Measurements from ENCODE around the gene ASB16. TPM values are rescaled to one million over a fixed set of nuclear protein-coding genes. Genes with fewer than 3 reads are reported as not detected.

ASB16 gene
- total RNA-seq, 1 experiment from 2014 or later = not detected

DNA sequence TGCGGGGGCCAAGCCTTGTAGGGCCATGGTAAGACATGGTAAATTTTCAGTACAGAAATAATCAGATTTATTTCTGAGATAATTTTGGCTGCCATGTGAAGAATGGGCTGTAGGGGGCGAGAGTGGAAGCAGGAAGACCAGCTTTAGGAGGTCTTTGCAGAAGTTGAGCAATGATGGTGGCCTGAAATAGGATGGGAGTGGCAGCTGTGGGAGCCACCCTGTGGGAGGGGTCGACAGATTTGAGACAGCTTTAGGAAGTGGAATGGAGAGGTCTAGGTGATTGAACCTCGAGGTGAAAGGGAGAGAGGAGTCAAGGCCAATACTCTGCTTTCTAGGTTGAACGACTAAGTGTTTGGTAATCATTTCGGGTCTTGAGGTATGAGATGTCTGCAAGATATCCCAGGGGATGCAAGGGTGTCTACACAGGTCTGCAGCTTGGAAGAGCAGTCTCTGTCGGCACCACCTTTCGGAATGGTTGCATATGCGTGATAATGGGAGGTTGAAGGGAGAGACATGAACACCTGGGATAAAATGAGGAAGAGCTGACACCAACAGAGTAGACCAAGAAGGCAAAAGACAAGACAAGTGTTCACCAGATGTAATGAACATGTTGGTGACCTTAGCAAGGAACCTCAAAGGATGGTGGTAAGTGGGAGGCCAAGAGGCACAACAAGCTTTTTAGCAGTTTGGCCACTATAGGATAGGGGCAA lies 33.4 kb downstream of the ASB16 start:
- H3K36me3 Mint-ChIP-seq (ENCODE audit: insufficient read depth, unreplicated experiment) = peaks cover 40% of the 10 kb centered on the region

DNA sequence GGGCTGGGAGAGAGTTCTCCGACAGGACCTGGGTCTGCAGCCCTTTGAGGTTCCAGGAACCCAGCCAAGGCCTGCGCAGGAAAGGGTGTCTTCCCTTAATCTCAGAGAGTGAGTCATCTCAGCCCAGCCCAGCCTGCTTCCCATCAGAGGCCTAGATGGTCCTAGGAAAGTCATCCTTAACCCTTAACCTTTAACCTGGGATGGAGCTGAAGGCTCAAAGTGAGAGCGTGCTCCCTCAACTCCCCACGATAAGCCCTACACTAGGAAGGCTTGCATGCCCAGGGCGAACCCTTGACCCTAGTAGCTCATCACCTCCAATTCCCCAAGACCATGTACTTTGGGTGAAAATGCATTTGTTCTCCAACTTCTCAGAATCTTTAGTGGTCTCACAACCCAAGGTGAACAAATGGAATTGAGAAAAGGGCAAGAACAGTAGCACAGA lies 34.0 kb downstream of the ASB16 start:
- Mint-ChIP-seq H3K4me1 (ENCODE audit: insufficient read depth, unreplicated experiment) (peaks cover 50% of the 10 kb centered on the region), H3K27me3 (ENCODE audit: insufficient read depth, unreplicated experiment) (no peaks in the 10 kb centered on the region), H3K9me3 (ENCODE audit: unreplicated experiment) (no peaks in the 10 kb centered on the region), H3K27ac (ENCODE audit: low read depth, unreplicated experiment) (no peak overlapping the region), H3K4me3 (ENCODE audit: unreplicated experiment) (no peak overlapping the region), H3K36me3 (ENCODE audit: insufficient read depth, unreplicated experiment) (peaks cover 46% of the 10 kb centered on the region)
- POLR2A ChIA-PET = interaction anchor here (0.6 to 1.9 kb wide), 8 partner anchors 8 to 1417 kb away, joined by 3 to 9 read pairs (median 4); partner anchors contain the start of genes TMUB2 and UBTF
- no TSS peak for BruUV-seq (replicated peaks)
- TF ChIP-seq, protein P1, sequence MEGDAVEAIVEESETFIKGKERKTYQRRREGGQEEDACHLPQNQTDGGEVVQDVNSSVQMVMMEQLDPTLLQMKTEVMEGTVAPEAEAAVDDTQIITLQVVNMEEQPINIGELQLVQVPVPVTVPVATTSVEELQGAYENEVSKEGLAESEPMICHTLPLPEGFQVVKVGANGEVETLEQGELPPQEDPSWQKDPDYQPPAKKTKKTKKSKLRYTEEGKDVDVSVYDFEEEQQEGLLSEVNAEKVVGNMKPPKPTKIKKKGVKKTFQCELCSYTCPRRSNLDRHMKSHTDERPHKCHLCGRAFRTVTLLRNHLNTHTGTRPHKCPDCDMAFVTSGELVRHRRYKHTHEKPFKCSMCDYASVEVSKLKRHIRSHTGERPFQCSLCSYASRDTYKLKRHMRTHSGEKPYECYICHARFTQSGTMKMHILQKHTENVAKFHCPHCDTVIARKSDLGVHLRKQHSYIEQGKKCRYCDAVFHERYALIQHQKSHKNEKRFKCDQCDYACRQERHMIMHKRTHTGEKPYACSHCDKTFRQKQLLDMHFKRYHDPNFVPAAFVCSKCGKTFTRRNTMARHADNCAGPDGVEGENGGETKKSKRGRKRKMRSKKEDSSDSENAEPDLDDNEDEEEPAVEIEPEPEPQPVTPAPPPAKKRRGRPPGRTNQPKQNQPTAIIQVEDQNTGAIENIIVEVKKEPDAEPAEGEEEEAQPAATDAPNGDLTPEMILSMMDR (IDR thresholded peaks at IDR 0.05; ENCODE audit: unreplicated experiment) = no peak
- peak; percentile 83 for DNase-seq (ENCODE audit: unreplicated experiment)
- intact Hi-C loops (cut with micrococcal nuclease) = no loop called here
- CTCF ChIA-PET = interaction anchor here (0.6 to 1.8 kb wide), 5 partner anchors 9 to 105 kb away, joined by 3 to 22 read pairs (median 4); partner anchors contain the start of gene RUNDC3A

More for the DNA sequence above, 33.4 kb downstream of the ASB16 start:
- Mint-ChIP-seq H3K27ac (ENCODE audit: low read depth, unreplicated experiment) (peak overlapping the region; percentile 91), H3K4me3 (ENCODE audit: unreplicated experiment) (no peak overlapping the region), H3K27me3 (ENCODE audit: insufficient read depth, unreplicated experiment) (no peaks in the 10 kb centered on the region), H3K4me1 (ENCODE audit: insufficient read depth, unreplicated experiment) (peaks cover 50% of the 10 kb centered on the region), H3K9me3 (ENCODE audit: unreplicated experiment) (no peaks in the 10 kb centered on the region)
- peak; percentile 68 for DNase-seq (ENCODE audit: unreplicated experiment)
- BruUV-seq (replicated peaks) = no TSS peak
- CTCF ChIA-PET = interaction anchor here (0.6 to 1.8 kb wide), 8 partner anchors 10 to 472 kb away, joined by 3 to 22 read pairs (median 4); partner anchors contain the start of gene RUNDC3A
- intact Hi-C loops (cut with micrococcal nuclease) = no loop called here
- POLR2A ChIA-PET = interaction anchor here (0.6 to 1.9 kb wide), 9 partner anchors 8 to 1869 kb away, joined by 3 to 9 read pairs (median 4); partner anchors contain the start of genes TMUB2 and UBTF
- TF ChIP-seq, protein P1 (IDR thresholded peaks at IDR 0.05; ENCODE audit: unreplicated experiment) = peak; percentile 46

DNA sequence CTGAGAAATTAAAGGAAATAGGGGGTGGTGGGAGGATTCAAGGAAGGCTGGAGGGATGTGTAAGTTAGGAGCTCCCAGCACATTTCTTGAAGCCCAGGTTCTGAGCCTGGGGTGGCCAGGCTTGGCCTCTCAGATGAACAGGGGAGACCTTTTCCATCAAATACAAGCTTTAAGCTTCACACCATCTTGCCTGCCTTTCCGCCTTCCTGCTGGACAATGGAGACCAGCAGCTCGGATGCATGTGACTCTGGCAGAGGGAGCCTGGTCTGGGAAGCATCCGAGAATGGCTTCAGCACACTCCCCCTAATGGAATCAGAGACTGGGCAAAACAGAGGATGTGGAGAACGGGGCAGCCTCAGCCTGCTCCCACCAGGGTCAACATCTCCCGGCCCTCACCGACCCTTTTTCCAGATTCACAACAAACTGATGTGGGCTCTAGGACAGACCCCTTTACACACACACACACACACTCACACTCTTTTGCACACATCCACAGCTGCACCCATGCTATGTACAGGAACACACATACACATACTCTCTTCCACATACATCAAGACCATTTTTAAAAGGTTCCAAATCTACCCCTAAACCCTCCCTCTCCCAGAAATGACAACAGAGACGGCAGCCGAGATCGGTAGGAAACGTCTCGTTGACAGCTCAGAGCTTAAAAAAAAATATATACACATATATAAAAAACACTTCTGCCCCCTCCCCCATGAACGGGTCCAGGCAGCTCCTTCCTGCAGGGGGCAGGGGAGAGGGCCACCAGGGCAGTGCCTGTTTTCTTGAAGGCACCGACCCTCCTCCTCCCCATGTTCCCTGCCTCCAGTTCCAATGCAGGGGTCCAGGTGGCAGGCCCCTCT lies 35.7 kb downstream of the ASB16 start:
- no peaks in the 10 kb centered on the region for H3K9me3 Mint-ChIP-seq (ENCODE audit: unreplicated experiment)
- POLR2A ChIA-PET = interaction anchor here (0.6 kb wide), 1 partner anchor 83 kb away, joined by 3 read pairs; no protein-coding TSS in a partner anchor
- H3K36me3 Mint-ChIP-seq (ENCODE audit: insufficient read depth, unreplicated experiment) = peaks cover 56% of the 10 kb centered on the region
- intact Hi-C loops (cut with micrococcal nuclease) = no loop called here
- no TSS peak for BruUV-seq (replicated peaks)
- TF ChIP-seq, protein P1 (IDR thresholded peaks at IDR 0.05; ENCODE audit: unreplicated experiment) = no peak
- CTCF ChIA-PET = interaction anchor here (0.9 kb wide), 1 partner anchor 12 kb away, joined by 3 read pairs; no protein-coding TSS in a partner anchor
- no peak for DNase-seq (ENCODE audit: unreplicated experiment)
- no peaks in the 10 kb centered on the region for H3K27me3 Mint-ChIP-seq (ENCODE audit: insufficient read depth, unreplicated experiment)
- H3K4me3 Mint-ChIP-seq (ENCODE audit: unreplicated experiment) = no peak overlapping the region
- peak overlapping the region; percentile 11 for H3K27ac Mint-ChIP-seq (ENCODE audit: low read depth, unreplicated experiment)
- H3K4me1 Mint-ChIP-seq (ENCODE audit: insufficient read depth, unreplicated experiment) = peaks cover 45% of the 10 kb centered on the region

DNA sequence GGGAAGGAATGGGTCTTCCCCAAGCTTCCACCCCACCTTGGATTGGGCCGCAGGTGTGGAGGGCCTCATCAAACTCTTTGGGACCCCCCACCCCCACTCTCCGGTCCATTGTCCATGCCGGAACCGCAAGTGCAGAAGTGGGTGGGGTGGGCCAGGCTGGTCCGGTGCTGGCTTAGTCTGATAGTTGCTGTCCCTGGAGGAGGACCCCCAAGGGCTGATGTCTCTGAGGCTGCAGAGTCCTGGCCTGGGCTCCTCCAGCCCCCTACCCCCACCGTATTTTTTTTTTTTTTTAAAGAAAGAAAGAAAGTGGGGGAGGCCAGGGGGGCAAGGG lies 36.3 kb downstream of the ASB16 start:
- DNase-seq (ENCODE audit: unreplicated experiment) = no peak
- Mint-ChIP-seq H3K9me3 (ENCODE audit: unreplicated experiment) (no peaks in the 10 kb centered on the region), H3K4me1 (ENCODE audit: insufficient read depth, unreplicated experiment) (peaks cover 42% of the 10 kb centered on the region), H3K27ac (ENCODE audit: low read depth, unreplicated experiment) (no peak overlapping the region), H3K27me3 (ENCODE audit: insufficient read depth, unreplicated experiment) (no peaks in the 10 kb centered on the region), H3K36me3 (ENCODE audit: insufficient read depth, unreplicated experiment) (peaks cover 56% of the 10 kb centered on the region), H3K4me3 (ENCODE audit: unreplicated experiment) (no peak overlapping the region)
- intact Hi-C loops (cut with micrococcal nuclease) = no loop called here
- POLR2A ChIA-PET = no interaction called here
- TSS peak; percentile 25 for BruUV-seq (replicated peaks)
- CTCF ChIA-PET = no interaction called here
- TF ChIP-seq, protein P1 (IDR thresholded peaks at IDR 0.05; ENCODE audit: unreplicated experiment) = no peak

Data from MCF 10A (cell line).